H1 (cell line): ENCODE data around the gene SERPINB6. TPM values are rescaled to one million over a fixed set of nuclear protein-coding genes. Genes with fewer than 3 reads are reported as not detected.

Source experiments
- CTCF ChIA-PET: fragments of 300-600 bp; sonication (Branson Sonifier 250); formaldehyde crosslinking; loops from one replicate; lab custom pipeline; 2021; ENCODE audit not compliant: partially characterized antibody; lab: Charles Lee
- POLR2A ChIA-PET: fragments of 300-600 bp; sonication (Branson Sonifier 250); formaldehyde crosslinking; loops from one replicate; lab custom pipeline; 2021; ENCODE audit warnings: inconsistent platforms; ENCODE audit not compliant: partially characterized antibody; lab: Charles Lee
- DNase-seq, 2 experiments: peaks; one replicate each; pipeline versions ENCODE4 v3.0.0 to v3.0.0-alpha.2; 2010 to 2022; ENCODE audit warnings: low spot score in 2 of 2, low read depth in 1 of 2, mixed read lengths in 1 of 2
- FAIRE-seq: peaks from 2 replicates; lab custom pipeline; 2011; peaks lifted over from hg19 to GRCh38; lab: Jason Lieb, UNC
- H2AFZ ChIP-seq: 2 replicates; pipeline ENCODE4 v1.8.1; 2012; ENCODE audit warnings: low read length, inconsistent platforms
- H2AK5ac ChIP-seq: 2 replicates; pipeline ENCODE4 v1.6.1; 2013; ENCODE audit warnings: low read depth, low read length
- H2BK120ac ChIP-seq: replicated peaks from 2 replicates; pipeline ENCODE3; 2013; ENCODE audit warnings: low read depth, low read length, inconsistent platforms
- H2BK12ac ChIP-seq: 2 replicates; pipeline ENCODE4 v1.6.1; 2013; ENCODE audit warnings: low read depth, low read length
- H2BK15ac ChIP-seq: 2 replicates; pipeline ENCODE4 v1.6.1; 2013; ENCODE audit warnings: low read length
- H2BK20ac ChIP-seq: 2 replicates; pipeline ENCODE4 v1.6.1; 2013; ENCODE audit warnings: low read length
- H2BK5ac ChIP-seq: 2 replicates; pipeline ENCODE4 v1.6.1; 2013; ENCODE audit warnings: low read depth, low read length
- H3K14ac ChIP-seq: 2 replicates; pipeline ENCODE4 v1.6.1; 2013; ENCODE audit warnings: inconsistent platforms; ENCODE audit not compliant: insufficient read length
- H3K18ac ChIP-seq: 2 replicates; pipeline ENCODE4 v1.6.1; 2013; ENCODE audit warnings: low read length; ENCODE audit errors: extremely low read depth
- H3K23ac ChIP-seq: 2 replicates; pipeline ENCODE4 v1.6.1; 2013; ENCODE audit warnings: inconsistent platforms; ENCODE audit not compliant: insufficient read length
- H3K23me2 ChIP-seq: 2 replicates; pipeline ENCODE4 v1.6.1; 2013; ENCODE audit warnings: low read depth, low read length
- H3K27ac ChIP-seq: 2 replicates; pipeline ENCODE4 v1.6.1; 2011; ENCODE audit warnings: low read depth, low read length, inconsistent platforms
- H3K27me3 ChIP-seq, 4 experiments: replicated peaks in 1 of 4; 1 replicate in 1 of 4; 2 replicates in 3 of 4; pipeline versions ENCODE4 v1.6.1 to v1.8.1; 2011 to 2013; ENCODE audit warnings: low read length in 3 of 4, mild to moderate bottlenecking in 3 of 4, inconsistent platforms in 2 of 4, mixed read lengths in 2 of 4, moderate library complexity in 1 of 4; ENCODE audit not compliant: control insufficient read depth in 3 of 4, insufficient read depth in 3 of 4; ENCODE audit errors: extremely low read depth in 1 of 4
- H3K36me3 ChIP-seq, 4 experiments: 2 replicates each; pipeline versions ENCODE4 v1.6.1 to v1.8.1; 2011 to 2013; ENCODE audit warnings: mild to moderate bottlenecking in 4 of 4, low read length in 3 of 4, moderate library complexity in 2 of 4, control low read depth in 1 of 4, inconsistent platforms in 1 of 4; ENCODE audit not compliant: insufficient read depth in 4 of 4, control insufficient read depth in 2 of 4
- H3K4ac ChIP-seq: replicated peaks from 2 replicates; pipeline ENCODE3; 2013; ENCODE audit warnings: low read length, low read depth, mixed read lengths, inconsistent platforms; ENCODE audit not compliant: insufficient read length
- H3K4me1 ChIP-seq, 4 experiments: replicated peaks in 1 of 4; 1 replicate in 1 of 4; 2 replicates in 3 of 4; pipeline versions ENCODE4 v1.6.1 to v1.8.1; 2011 to 2013; ENCODE audit warnings: low read length in 3 of 4, inconsistent platforms in 2 of 4, mixed read lengths in 1 of 4; ENCODE audit not compliant: insufficient read depth in 4 of 4, control insufficient read depth in 3 of 4
- H3K4me2 ChIP-seq, 2 experiments: 2 replicates each; pipeline versions ENCODE4 v1.6.1 to v1.8.1; 2011 to 2013; ENCODE audit warnings: low read depth in 2 of 2, low read length in 2 of 2, control low read depth in 1 of 2, inconsistent platforms in 1 of 2, mild to moderate bottlenecking in 1 of 2; ENCODE audit not compliant: insufficient read depth in 1 of 2
- H3K4me3 ChIP-seq, 4 experiments: fragments of 200-600, 300-600 bp in 1 of 4; sonication (generic), shearing (Covaris generic), sonication (Bioruptor Twin) in 1 of 4; 2 replicates each; pipeline versions ENCODE4 v1.5.1 to v1.8.1; 2011 to 2016; ENCODE audit warnings: low read length in 4 of 4, low read depth in 3 of 4, control low read depth in 2 of 4, inconsistent platforms in 2 of 4, mild to moderate bottlenecking in 2 of 4, mixed read lengths in 1 of 4, moderate library complexity in 1 of 4; ENCODE audit not compliant: insufficient read depth in 2 of 4; ENCODE audit errors: extremely low read depth in 1 of 4
- H3K56ac ChIP-seq: replicated peaks from 2 replicates; pipeline ENCODE3; 2013; ENCODE audit warnings: low read depth, mild to moderate bottlenecking, mixed read lengths, low read length, inconsistent platforms; ENCODE audit not compliant: insufficient read length
- H3K79me1 ChIP-seq: 2 replicates; pipeline ENCODE4 v1.6.1; 2013; ENCODE audit warnings: low read depth, low read length, control low read depth
- H3K79me2 ChIP-seq, 2 experiments: 2 replicates each; pipeline versions ENCODE4 v1.6.1 to v1.8.1; 2012 to 2013; ENCODE audit warnings: low read length in 2 of 2, mild to moderate bottlenecking in 2 of 2, inconsistent platforms in 1 of 2; ENCODE audit not compliant: insufficient read depth in 2 of 2, control insufficient read depth in 1 of 2
- H3K9ac ChIP-seq, 4 experiments: replicated peaks in 1 of 4; 1 replicate in 1 of 4; 2 replicates in 3 of 4; pipeline versions ENCODE4 v1.6.1 to v1.8.1; 2011 to 2013; ENCODE audit warnings: low read depth in 3 of 4, low read length in 3 of 4, control low read depth in 2 of 4, mild to moderate bottlenecking in 2 of 4, moderate library complexity in 2 of 4, inconsistent platforms in 1 of 4; ENCODE audit errors: extremely low read depth in 1 of 4
- H3K9me3 ChIP-seq, 2 experiments: 2 replicates each; pipeline versions ENCODE4 v1.6.1 to v1.8.1; 2012 to 2013; ENCODE audit warnings: mild to moderate bottlenecking in 2 of 2, moderate library complexity in 2 of 2, control low read depth in 1 of 2, inconsistent platforms in 1 of 2, low read depth in 1 of 2, low read length in 1 of 2, mixed read lengths in 1 of 2; ENCODE audit not compliant: insufficient read depth in 2 of 2
- H4K20me1 ChIP-seq, 2 experiments: replicated peaks in 1 of 2; 2 replicates each; pipeline versions ENCODE3 to v1.8.1; 2011 to 2013; ENCODE audit warnings: inconsistent platforms in 2 of 2, low read length in 2 of 2, mild to moderate bottlenecking in 1 of 2; ENCODE audit not compliant: insufficient read depth in 2 of 2, control insufficient read depth in 1 of 2
- H4K5ac ChIP-seq: 2 replicates; pipeline ENCODE4 v1.6.1; 2013; ENCODE audit warnings: low read length, low read depth, mixed read lengths, inconsistent platforms; ENCODE audit not compliant: insufficient read length
- H4K8ac ChIP-seq: 2 replicates; pipeline ENCODE4 v1.8.0; 2013; ENCODE audit warnings: mild to moderate bottlenecking, moderate library complexity, low read length, inconsistent platforms; ENCODE audit not compliant: insufficient read depth; ENCODE audit errors: extremely low read depth
- H4K91ac ChIP-seq: replicated peaks from 2 replicates; pipeline ENCODE3; 2013; ENCODE audit warnings: low read length, mixed read lengths, inconsistent platforms; ENCODE audit not compliant: insufficient read length
- BACH1 ChIP-seq: IDR thresholded peaks from 2 replicates; pipeline ENCODE4 v1.6.1; 2012; ENCODE audit warnings: low read length, improper control_type of control experiment
- CBX8 ChIP-seq: fragments of 300-800, 300-1000 bp; sonication (generic); IDR thresholded peaks from 2 replicates; pipeline ENCODE4 v1.7.1; 2016; ENCODE audit warnings: low read depth, low read length, borderline replicate concordance
- CHD1 ChIP-seq: IDR thresholded peaks from 2 replicates; pipeline ENCODE4 v1.6.1; 2012; ENCODE audit warnings: low read depth, low read length, improper control_type of control experiment
- CHD2 ChIP-seq: IDR thresholded peaks from 2 replicates; pipeline ENCODE4 v1.6.1; 2012; ENCODE audit warnings: low read length, improper control_type of control experiment
- EGR1 ChIP-seq: IDR thresholded peaks from 2 replicates; pipeline ENCODE4 v1.6.1; 2011; ENCODE audit warnings: low read depth, low read length, borderline replicate concordance
- EP300 ChIP-seq, 2 experiments: IDR thresholded peaks; 1 replicate in 1 of 2; 2 replicates in 1 of 2; pipeline ENCODE4 v1.6.1; 2011 to 2012; ENCODE audit warnings: low read depth in 2 of 2, low read length in 2 of 2, mild to moderate bottlenecking in 2 of 2, borderline replicate concordance in 1 of 2, inconsistent platforms in 1 of 2, moderate library complexity in 1 of 2
- NANOG ChIP-seq: IDR thresholded peaks from 2 replicates; pipeline ENCODE4 v1.6.1; 2011; ENCODE audit warnings: low read length, low read depth, mild to moderate bottlenecking, inconsistent platforms; ENCODE audit not compliant: insufficient read depth, poor library complexity, severe bottlenecking
- POU5F1 ChIP-seq: IDR thresholded peaks from 2 replicates; pipeline ENCODE4 v1.6.1; 2011; ENCODE audit warnings: low read depth, mild to moderate bottlenecking, low read length, moderate library complexity
- SIRT6 ChIP-seq: IDR thresholded peaks from one replicate; pipeline ENCODE4 v1.7.1; 2012; ENCODE audit warnings: low read length, inconsistent platforms
- SUZ12 ChIP-seq: fragments of 200-600 bp; sonication (generic); IDR thresholded peaks from 2 replicates; pipeline ENCODE4 v1.6.1; 2012; ENCODE audit warnings: mild to moderate bottlenecking, inconsistent platforms, low read length, moderate library complexity, mixed read lengths
- TAF1 ChIP-seq: IDR thresholded peaks from 2 replicates; pipeline ENCODE4 v1.6.1; 2011; ENCODE audit warnings: mild to moderate bottlenecking, low read depth, low read length
- TAF7 ChIP-seq: optimal IDR thresholded peaks from 2 replicates; pipeline ENCODE3; 2011; ENCODE audit warnings: low read depth, mild to moderate bottlenecking, inconsistent platforms, low read length, moderate library complexity, borderline replicate concordance
- ZNF274 ChIP-seq: IDR thresholded peaks from 2 replicates; pipeline ENCODE4 v1.7.0; 2012; ENCODE audit warnings: low read length, borderline replicate concordance; ENCODE audit errors: extremely low read depth
- WGBS, 2 experiments: shearing (Covaris generic) in 1 of 2; methylation state at CpG; one replicate each; pipeline versions ENCODE4 v1.1.6 to v1.1.7; 2013 to 2015; ENCODE audit warnings: low lambda C conversion rate in 2 of 2, mixed read lengths in 2 of 2, inconsistent platforms in 1 of 2, low coverage in 1 of 2, missing lambda C conversion rate in 1 of 2; ENCODE audit not compliant: insufficient replicate concordance in 2 of 2, insufficient coverage in 1 of 2, insufficient read length in 1 of 2; ENCODE audit errors: extremely low coverage in 1 of 2, missing lambda C conversion rate in 1 of 2; 5-methylcytosine and 5-hydroxymethylcytosine counted together
- polyA plus RNA-seq, 7 experiments: library from polyadenylated mRNA; depleted of rRNA in 3 of 7; stranded (reverse) in 5 of 7; unstranded in 2 of 7; fragments of >200 nt in 5 of 7; fragments of 200-250 nt in 2 of 7; gene quantifications; 1 replicate in 5 of 7; 2 replicates in 1 of 7; 4 replicates in 1 of 7; pipeline versions ENCODE4 v1.2.1 to v1.2.3, GENCODE V29; 2011 to 2013; ENCODE audit warnings: missing spikeins in 2 of 7, mixed read lengths in 2 of 7
- total RNA-seq: library from RNA; stranded (reverse); fragmentation: NEBNext Ultra II Directional; extraction: Animal tissue kit (Norgen Biotek cat#: 25700); gene quantifications from 2 replicates; pipeline ENCODE4 v1.2.1, GENCODE V29; 2021
- TF ChIP-seq, protein P1 (sequence below): IDR thresholded peaks from 2 replicates; pipeline ENCODE4 v1.6.1; 2012; ENCODE audit warnings: inconsistent platforms

The SERPINB6 gene
- total and polyA plus RNA-seq, 2 of the 8 experiments (the other 6 are each of a cell fraction or from before 2014, with no cell fraction given) = 27.2 to 29.4 TPM

- WGBS, 2 experiments = 97% methylated on average over 4 of the region's 4 CpGs; no CpG with 5 or more reads in 1 of the 2 experiments
- no peak overlapping the region for H2BK120ac ChIP-seq
- H3K36me3 ChIP-seq = no peaks in the 10 kb centered on the region
- no peak overlapping the region for H2AFZ ChIP-seq
- H3K4ac ChIP-seq = no peak overlapping the region
- no peak overlapping the region for H4K91ac ChIP-seq
- no peaks in the 10 kb centered on the region for H3K79me1 ChIP-seq
- no peak overlapping the region for H2BK20ac ChIP-seq
- no peak overlapping the region for H3K4me3 ChIP-seq
- H2BK12ac ChIP-seq = no peak overlapping the region
- no peak overlapping the region for H2BK5ac ChIP-seq
- no peak overlapping the region for H4K8ac ChIP-seq
- H2AK5ac ChIP-seq = no peak overlapping the region
- no peak overlapping the region for H3K27ac ChIP-seq
- H3K23me2 ChIP-seq = peaks cover 3% of the 10 kb centered on the region
- H4K5ac ChIP-seq = no peak overlapping the region
- CTCF ChIA-PET = interaction anchor here (1.4 kb wide), 1 partner anchor 41 kb away, joined by 5 read pairs; no protein-coding TSS in a partner anchor
- peaks cover 7 to 16% (median 11%) of the 10 kb centered on the region in 4 experiments; a peak in 6 of 7 replicates for H3K4me1 ChIP-seq
- no peak overlapping the region for H3K23ac ChIP-seq
- POLR2A ChIA-PET = no interaction called here
- H2BK15ac ChIP-seq = no peak overlapping the region
- DNase-seq (no peak), FAIRE-seq (no peak)
- no peaks in the 10 kb centered on the region for H3K9me3 ChIP-seq
- H3K4me2 ChIP-seq = no peak overlapping the region
- H3K18ac ChIP-seq = no peak overlapping the region
- H3K14ac ChIP-seq = no peak overlapping the region
- no peaks in the 10 kb centered on the region for H3K79me2 ChIP-seq
- H3K27me3 ChIP-seq = no peaks in the 10 kb centered on the region
- H3K56ac ChIP-seq = no peak overlapping the region
- H4K20me1 ChIP-seq = no peaks in the 10 kb centered on the region
- H3K9ac ChIP-seq = no peak overlapping the region; a peak in 1 of 7 replicates
- TF ChIP-seq TAF7 = no peak
- no peak for TF ChIP-seq CHD2
- TF ChIP-seq, protein P1, sequence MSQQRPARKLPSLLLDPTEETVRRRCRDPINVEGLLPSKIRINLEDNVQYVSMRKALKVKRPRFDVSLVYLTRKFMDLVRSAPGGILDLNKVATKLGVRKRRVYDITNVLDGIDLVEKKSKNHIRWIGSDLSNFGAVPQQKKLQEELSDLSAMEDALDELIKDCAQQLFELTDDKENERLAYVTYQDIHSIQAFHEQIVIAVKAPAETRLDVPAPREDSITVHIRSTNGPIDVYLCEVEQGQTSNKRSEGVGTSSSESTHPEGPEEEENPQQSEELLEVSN = no peak
- no peak for TF ChIP-seq EP300 (IDR thresholded peaks at IDR 0.05; ENCODE audit: borderline replicate concordance in 1 of 2, low read depth in 2 of 2, low read length in 2 of 2)
- TF ChIP-seq CBX8 = no peak
- no peak for TF ChIP-seq TAF1
- TF ChIP-seq POU5F1 = no peak
- TF ChIP-seq BACH1 = no peak
- no peak for TF ChIP-seq ZNF274
- no peak for TF ChIP-seq EGR1
- no peak for TF ChIP-seq CHD1
- TF ChIP-seq SUZ12 = no peak
- no peak for TF ChIP-seq SIRT6
- no peak for TF ChIP-seq NANOG
These were observed 22.5 kb upstream of the SERPINB6 start for GRCh38 chr6:2993755-2994317.
